GM18505 (cell line): ENCODE measurements around the gene SEC22C.
"Not testable (repeated sequence)": the region's sequence is repeated elsewhere in the genome, so short reads cannot be mapped to it uniquely, and the experiment has no call there.

Experiments used
- ATAC-seq: cut with Tn5 transposase; IDR thresholded peaks from one replicate; pipeline ENCODE4 v1.9.1; 2021; ENCODE audit not compliant: unreplicated experiment
- POLR2A ChIP-seq: IDR thresholded peaks from 4 replicates; pipeline ENCODE4 v1.6.1; 2011; ENCODE audit warnings: borderline replicate concordance; ENCODE audit not compliant: insufficient read depth, insufficient read length; ENCODE audit errors: extremely low read depth

Gene SEC22C

GRCh38 chr3:42562047-42562907 lies 19.5 kb downstream of the SEC22C start:
- no peak for ATAC-seq
- no peak for TF ChIP-seq POLR2A

- no peak for TF ChIP-seq POLR2A
- no peak for ATAC-seq
Measured at GRCh38 chr3:42557854-42558253, 23.9 kb downstream of the SEC22C start.

- ATAC-seq = not testable (repeated sequence)
Measured at GRCh38 chr3:42556817-42557216, 24.9 kb downstream of the SEC22C start.

- ATAC-seq = no peak
- no peak for TF ChIP-seq POLR2A
Measured at GRCh38 chr3:42556089-42556632, 25.6 kb downstream of the SEC22C start.

- ATAC-seq = no peak
Measured at GRCh38 chr3:42552830-42553229, 28.9 kb downstream of the SEC22C start.

GRCh38 chr3:42550250-42550649 lies 31.5 kb downstream of the SEC22C start:
- no peak for TF ChIP-seq POLR2A
- ATAC-seq = no peak

More at GRCh38 chr3:42552830-42553229, 28.9 kb downstream of the SEC22C start:
- TF ChIP-seq POLR2A = no peak

GRCh38 chr3:42549131-42549530 lies 32.6 kb downstream of the SEC22C start:
- no peak for ATAC-seq
- no peak for TF ChIP-seq POLR2A

- no peak for ATAC-seq
Measured at GRCh38 chr3:42547401-42547945, 34.3 kb downstream of the SEC22C start.

GRCh38 chr3:42546691-42547213 lies 35.0 kb downstream of the SEC22C start:
- TF ChIP-seq POLR2A = no peak
- no peak for ATAC-seq

More at GRCh38 chr3:42547401-42547945, 34.3 kb downstream of the SEC22C start:
- TF ChIP-seq POLR2A = no peak

- no peak for TF ChIP-seq POLR2A
- ATAC-seq = no peak
Measured at GRCh38 chr3:42545284-42545900, 36.4 kb downstream of the SEC22C start.

- TF ChIP-seq POLR2A = no peak
Measured at GRCh38 chr3:42544492-42545283, 37.1 kb downstream of the SEC22C start.

GRCh38 chr3:42541079-42541478 lies 40.7 kb downstream of the SEC22C start:
- no peak for ATAC-seq
- TF ChIP-seq POLR2A = no peak

More at GRCh38 chr3:42544492-42545283, 37.1 kb downstream of the SEC22C start:
- ATAC-seq = no peak
